ENCODE results near the gene NXNL1. TPM values are rescaled to one million over a fixed set of nuclear protein-coding genes. Genes with fewer than 3 reads are reported as not detected.

The NXNL1 gene
- total and polyA plus RNA-seq, 2 of the 8 experiments (the other 6 are each of a cell fraction or from before 2014, with no cell fraction given) = not detected

DNA sequence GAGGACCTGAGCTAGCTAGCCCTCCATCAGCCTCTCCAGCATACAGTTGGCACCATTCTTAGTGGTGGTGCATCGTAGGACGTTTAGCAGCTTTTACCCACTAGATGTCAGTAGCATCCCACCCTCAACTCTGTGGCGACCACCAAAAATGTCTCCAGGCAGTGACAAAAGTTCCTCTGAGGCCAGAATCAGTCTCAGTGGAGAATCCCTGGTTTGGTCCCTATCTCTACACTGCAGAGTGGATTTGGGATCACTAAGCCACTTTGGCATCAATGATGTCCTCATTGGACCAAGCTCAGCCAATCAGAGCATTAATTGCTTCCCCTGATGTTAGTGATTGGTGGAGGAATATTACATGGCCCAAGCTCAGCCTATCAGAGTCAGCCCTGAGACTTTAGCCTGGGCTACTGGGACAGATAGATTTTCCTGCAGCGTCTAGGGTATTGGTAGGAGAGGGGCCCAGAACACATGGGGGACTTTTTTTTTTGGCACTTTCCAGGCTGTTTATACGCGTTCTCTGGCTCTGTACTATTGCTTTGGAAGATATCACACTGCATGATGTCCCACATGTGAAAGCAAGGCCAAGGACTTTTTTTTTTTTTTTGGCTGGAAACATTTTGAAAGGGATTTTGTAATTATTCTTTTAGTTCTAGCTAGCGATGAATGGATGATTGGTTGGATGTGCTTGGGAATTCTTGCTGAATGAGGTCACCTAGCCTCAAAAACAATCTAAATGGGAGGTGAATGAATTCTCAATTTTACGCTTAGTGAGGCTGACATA is 19.3 kb downstream of the NXNL1 start (continued):
- TF ChIP-seq POLR2AphosphoS5 (IDR thresholded peaks at IDR 0.05; ENCODE audit: low read depth, low read length) (no peak), TAF1 (IDR thresholded peaks at IDR 0.05; ENCODE audit: low read depth, low read length) (no peak), MAFK (IDR thresholded peaks at IDR 0.05; ENCODE audit: low read depth, low read length) (no peak), SP1 (IDR thresholded peaks at IDR 0.05; ENCODE audit: low read depth, low read length) (peak; percentile 94), CHD2 (IDR thresholded peaks at IDR 0.05; ENCODE audit: low read length) (peak; percentile 45), MAX (IDR thresholded peaks at IDR 0.05) (no peak), ZNF274 (IDR thresholded peaks at IDR 0.05; ENCODE audit: borderline replicate concordance, extremely low read depth, low read length) (no peak), TBP (IDR thresholded peaks at IDR 0.05; ENCODE audit: low read depth, low read length) (no peak), JUND (IDR thresholded peaks at IDR 0.05; ENCODE audit: low read length) (no peak), SP2 (IDR thresholded peaks at IDR 0.05; ENCODE audit: low read length) (peak; percentile 9; the same call in 1 of the 2 replicates), EP300 (IDR thresholded peaks at IDR 0.05; ENCODE audit: borderline replicate concordance in 1 of 2, low read depth in 2 of 2, low read length in 2 of 2) (no peak), CREB1 (IDR thresholded peaks at IDR 0.05) (no peak), FOSL1 (IDR thresholded peaks at IDR 0.05; ENCODE audit: insufficient read depth, low read depth, low read length) (no peak), CHD1 (IDR thresholded peaks at IDR 0.05; ENCODE audit: low read depth, low read length) (no peak)
- TF ChIP-seq, protein P1, sequence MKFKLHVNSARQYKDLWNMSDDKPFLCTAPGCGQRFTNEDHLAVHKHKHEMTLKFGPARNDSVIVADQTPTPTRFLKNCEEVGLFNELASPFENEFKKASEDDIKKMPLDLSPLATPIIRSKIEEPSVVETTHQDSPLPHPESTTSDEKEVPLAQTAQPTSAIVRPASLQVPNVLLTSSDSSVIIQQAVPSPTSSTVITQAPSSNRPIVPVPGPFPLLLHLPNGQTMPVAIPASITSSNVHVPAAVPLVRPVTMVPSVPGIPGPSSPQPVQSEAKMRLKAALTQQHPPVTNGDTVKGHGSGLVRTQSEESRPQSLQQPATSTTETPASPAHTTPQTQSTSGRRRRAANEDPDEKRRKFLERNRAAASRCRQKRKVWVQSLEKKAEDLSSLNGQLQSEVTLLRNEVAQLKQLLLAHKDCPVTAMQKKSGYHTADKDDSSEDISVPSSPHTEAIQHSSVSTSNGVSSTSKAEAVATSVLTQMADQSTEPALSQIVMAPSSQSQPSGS (IDR thresholded peaks at IDR 0.05; ENCODE audit: low read length) = no peak

Data from H1 (cell line).